ENCODE measurements around the gene TMEM179. TPM values are rescaled to one million over a fixed set of nuclear protein-coding genes. Genes with fewer than 3 reads are reported as not detected.

The TMEM179 gene
- total and polyA plus RNA-seq, 2 of the 8 experiments (the other 6 are each of a cell fraction or from before 2014, with no cell fraction given) = 2.9 to 4.0 TPM

- TF ChIP-seq CEBPB (IDR thresholded peaks at IDR 0.05; ENCODE audit: low read depth, low read length) (no peak), RBBP5 (IDR thresholded peaks at IDR 0.05; ENCODE audit: borderline replicate concordance, low read depth, low read length) (peak; percentile 90; the same call in 1 of the 2 replicates), KDM4A (IDR thresholded peaks at IDR 0.05; ENCODE audit: low read depth, low read length, severe bottlenecking) (peak; percentile 99), CBX8 (IDR thresholded peaks at IDR 0.05; ENCODE audit: borderline replicate concordance, low read depth, low read length) (no peak), JUND (IDR thresholded peaks at IDR 0.05; ENCODE audit: low read length) (no peak), ZNF274 (IDR thresholded peaks at IDR 0.05; ENCODE audit: borderline replicate concordance, extremely low read depth, low read length) (no peak), HDAC2 (IDR thresholded peaks at IDR 0.05; ENCODE audit: borderline replicate concordance in 1 of 2, low read depth in 2 of 2, low read length in 2 of 2) (peak; percentile 50 to 67; a peak in 2 of 4 replicates), BACH1 (IDR thresholded peaks at IDR 0.05; ENCODE audit: low read length) (0 out of 2 replicates have a peak, but pooled peaks have one; percentile 27), CHD1 (IDR thresholded peaks at IDR 0.05; ENCODE audit: low read depth, low read length) (no peak), NANOG (IDR thresholded peaks at IDR 0.05; ENCODE audit: insufficient read depth, low read depth, low read length, poor library complexity, severe bottlenecking) (no peak), RXRA (IDR thresholded peaks at IDR 0.05; ENCODE audit: insufficient read depth, low read depth, low read length) (0 out of 2 replicates have a peak, but pooled peaks have one; percentile 49), POU5F1 (IDR thresholded peaks at IDR 0.05; ENCODE audit: low read depth, low read length) (no peak), NRF1 (IDR thresholded peaks at IDR 0.05; ENCODE audit: low read depth, low read length) (no peak)
- TF ChIP-seq, protein P1, sequence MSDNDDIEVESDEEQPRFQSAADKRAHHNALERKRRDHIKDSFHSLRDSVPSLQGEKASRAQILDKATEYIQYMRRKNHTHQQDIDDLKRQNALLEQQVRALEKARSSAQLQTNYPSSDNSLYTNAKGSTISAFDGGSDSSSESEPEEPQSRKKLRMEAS (IDR thresholded peaks at IDR 0.05) = peak; percentile 51
Observed at GRCh38 chr14:104650057-104650980, 45.7 kb upstream of the TMEM179 start (continued).

All from H1 (cell line).